Activated B cell treated with CpG ODN at 0.5 μM for 24 hours (primary cell): Measurements from ENCODE around the gene STX12. TPM values are rescaled to one million over a fixed set of nuclear protein-coding genes. Genes with fewer than 3 reads are reported as not detected.
"Not testable (repeated sequence)": the region's sequence is repeated elsewhere in the genome, so short reads cannot be mapped to it uniquely, and the experiment has no call there.

Experiments used
- ATAC-seq: fragments of 200-7000 bp; cut with Tn5 transposase; one replicate; pipeline ENCODE4 v1.10.0; 2021; ENCODE audit warnings: low read depth, mild to moderate bottlenecking, moderate library complexity
- CTCF ChIA-PET: fragments of 350-600 bp; sonication (Branson Sonifier 250); formaldehyde crosslinking; loops from one replicate; lab custom pipeline; 2021; ENCODE audit warnings: antibody characterized with exemption; lab: Charles Lee
- POLR2A ChIA-PET: fragments of 350-600 bp; sonication (Branson Sonifier 250); formaldehyde crosslinking; loops from one replicate; lab custom pipeline; 2021; ENCODE audit warnings: antibody characterized with exemption; lab: Charles Lee
- DNase-seq: peaks from one replicate; pipeline ENCODE4 v3.0.0; 2022
- H3K27ac Mint-ChIP-seq: one replicate; pipeline ENCODE4 v1.8.0; 2020; ENCODE audit warnings: mixed read lengths
- H3K27me3 Mint-ChIP-seq: one replicate; pipeline ENCODE4 v1.8.0; 2021; ENCODE audit warnings: mixed read lengths
- H3K36me3 Mint-ChIP-seq: one replicate; pipeline ENCODE4 v1.8.0; 2021; ENCODE audit warnings: low read depth, mixed read lengths
- H3K4me1 Mint-ChIP-seq: one replicate; pipeline ENCODE4 v1.8.0; 2021; ENCODE audit warnings: mixed read lengths
- H3K4me3 Mint-ChIP-seq: one replicate; pipeline ENCODE4 v1.8.0; 2020; ENCODE audit warnings: mild to moderate bottlenecking, mixed read lengths
- H3K9me3 Mint-ChIP-seq: one replicate; pipeline ENCODE4 v1.8.0; 2020; ENCODE audit warnings: mixed read lengths
- CTCF ChIP-seq: fragments of 200-600 bp; IDR thresholded peaks from one replicate; pipeline ENCODE4 v1.8.0; 2022; ENCODE audit warnings: antibody characterized with exemption, mild to moderate bottlenecking
- intact Hi-C: fragments of 100-400 bp; cut with micrococcal nuclease; formaldehyde crosslinking; loops from one replicate; pipeline ENCODE4 v1.15.1; 2024
- total RNA-seq: library from RNA; stranded (reverse); gene quantifications from 2 replicates; pipeline ENCODE4 v1.2.3, GENCODE V29; 2022

Gene STX12
- total RNA-seq, 1 donor from 2014 or later: 42.4 TPM

- DNase-seq: no peak
- intact Hi-C loops: loop anchor here (1.0 to 5.0 kb wide), 8 partner anchors 49 to 963 kb away; partner anchors contain the start of genes FAM76A, IFI6, MED18 and PPP1R8
- peak; percentile 13 for ATAC-seq
Measured at GRCh38 chr1:27773826-27774445, 917 bp downstream of the STX12 start.

GRCh38 chr1:27774654-27775053 is 1.6 kb downstream of the STX12 start:
- no peak overlapping the region for H3K4me3 Mint-ChIP-seq
- CTCF ChIA-PET: interaction anchor here (1.0 kb wide), 1 partner anchor 11 kb away, joined by 3 read pairs; no protein-coding TSS in a partner anchor
- peaks cover 45% of the 10 kb centered on the region for H3K4me1 Mint-ChIP-seq

More at GRCh38 chr1:27773826-27774445, 917 bp downstream of the STX12 start:
- TF ChIP-seq CTCF: no peak
- no peaks in the 10 kb centered on the region for H3K9me3 Mint-ChIP-seq
- H3K27me3 Mint-ChIP-seq: no peaks in the 10 kb centered on the region
- CTCF ChIA-PET: interaction anchor here (1.4 kb wide), 1 partner anchor 12 kb away, joined by 3 read pairs; no protein-coding TSS in a partner anchor
- peak overlapping the region; percentile 98 for H3K27ac Mint-ChIP-seq
- H3K4me1 Mint-ChIP-seq: peaks cover 41% of the 10 kb centered on the region
- POLR2A ChIA-PET: interaction anchor here (0.6 to 3.4 kb wide), 12 partner anchors 10 to 895 kb away, joined by 3 to 42 read pairs (median 4); partner anchors contain the start of genes EYA3, FAM76A, GMEB1 and PPP1R8
- H3K4me3 Mint-ChIP-seq: peak overlapping the region; percentile 93
- peaks cover 22% of the 10 kb centered on the region for H3K36me3 Mint-ChIP-seq

GRCh38 chr1:27775336-27775735 is 2.3 kb downstream of the STX12 start:
- intact Hi-C loops, ATAC-seq: not testable (repeated sequence)
- peak overlapping the region; percentile 35 for H3K27ac Mint-ChIP-seq

More at GRCh38 chr1:27774654-27775053, 1.6 kb downstream of the STX12 start:
- peaks cover 24% of the 10 kb centered on the region for H3K36me3 Mint-ChIP-seq
- POLR2A ChIA-PET: interaction anchor here (1.0 to 3.4 kb wide), 2 partner anchors 49 to 56 kb away, joined by 3 to 34 read pairs; partner anchors contain the start of genes FAM76A and PPP1R8
- intact Hi-C loops: loop anchor here (5.0 kb wide), 2 partner anchors 473 to 963 kb away; partner anchors contain the start of gene YTHDF2
- peak overlapping the region; percentile 24 for H3K27ac Mint-ChIP-seq
- no peaks in the 10 kb centered on the region for H3K9me3 Mint-ChIP-seq
- no peaks in the 10 kb centered on the region for H3K27me3 Mint-ChIP-seq
- DNase-seq: no peak
- no peak for TF ChIP-seq CTCF
- ATAC-seq: no peak

GRCh38 chr1:27776276-27776675 is 3.3 kb downstream of the STX12 start:
- H3K9me3 Mint-ChIP-seq, CTCF ChIA-PET, H3K4me3 Mint-ChIP-seq, ATAC-seq, H3K27me3 Mint-ChIP-seq, H3K27ac Mint-ChIP-seq, DNase-seq, intact Hi-C loops: not testable (repeated sequence)
- peaks cover 43% of the 10 kb centered on the region for H3K4me1 Mint-ChIP-seq
- peaks cover 29% of the 10 kb centered on the region for H3K36me3 Mint-ChIP-seq
- POLR2A ChIA-PET: interaction anchor here (0.7 kb wide), 1 partner anchor 51 kb away, joined by 3 read pairs; the partner anchor contains the start of gene FAM76A

More at GRCh38 chr1:27775336-27775735, 2.3 kb downstream of the STX12 start:
- peaks cover 45% of the 10 kb centered on the region for H3K4me1 Mint-ChIP-seq
- CTCF ChIA-PET: interaction anchor here (1.0 kb wide), 1 partner anchor 12 kb away, joined by 3 read pairs; no protein-coding TSS in a partner anchor
- H3K27me3 Mint-ChIP-seq, H3K4me3 Mint-ChIP-seq, DNase-seq, H3K9me3 Mint-ChIP-seq: not testable (repeated sequence)
- peaks cover 29% of the 10 kb centered on the region for H3K36me3 Mint-ChIP-seq
- POLR2A ChIA-PET: interaction anchor here (0.6 kb wide), 1 partner anchor 13 kb away, joined by 3 read pairs; no protein-coding TSS in a partner anchor

GRCh38 chr1:27778056-27778455 is 5.0 kb downstream of the STX12 start:
- ChIA-PET POLR2A (interaction anchor here (0.9 kb wide), 1 partner anchor 52 kb away, joined by 3 read pairs; the partner anchor contains the start of gene FAM76A), CTCF (no interaction called here)
- TF ChIP-seq CTCF: no peak
- Mint-ChIP-seq H3K27me3 (no peaks in the 10 kb centered on the region), H3K4me3 (no peak overlapping the region), H3K36me3 (peaks cover 35% of the 10 kb centered on the region), H3K4me1 (peaks cover 30% of the 10 kb centered on the region), H3K9me3 (no peaks in the 10 kb centered on the region), H3K27ac (no peak overlapping the region)
- no peak for ATAC-seq
- DNase-seq: no peak
- intact Hi-C loops: no loop called here

GRCh38 chr1:27779122-27779521 is 6.1 kb downstream of the STX12 start:
- Mint-ChIP-seq H3K4me3 (no peak overlapping the region), H3K4me1 (peaks cover 25% of the 10 kb centered on the region), H3K27me3 (no peaks in the 10 kb centered on the region), H3K9me3 (no peaks in the 10 kb centered on the region), H3K36me3 (peaks cover 32% of the 10 kb centered on the region), H3K27ac (no peak overlapping the region)
- CTCF ChIA-PET: no interaction called here
- TF ChIP-seq CTCF: no peak
- intact Hi-C loops: no loop called here
- POLR2A ChIA-PET: no interaction called here
- ATAC-seq (no peak), DNase-seq (no peak)
